Tibial nerve (tissue), 3 donors: ENCODE data around the gene CAPN8.

Source experiments
- POLR2A ChIP-seq, 2 donors: fragments of 450-650 bp; IDR thresholded peaks; one replicate each; pipeline ENCODE4 v1.6.1; 2017; ENCODE audit warnings: antibody characterized with exemption in 2 of 2, mild to moderate bottlenecking in 2 of 2, moderate library complexity in 2 of 2
- TF ChIP-seq, protein P1 (sequence below), 5 experiments: fragments of 200-600 bp in 3 of 5; fragments of 450-650 bp in 2 of 5; sonication (generic) in 3 of 5; IDR thresholded peaks; one replicate each; pipeline ENCODE4 v1.5.1; 2016 to 2019; ENCODE audit warnings: antibody characterized with exemption in 5 of 5, mild to moderate bottlenecking in 3 of 5, moderate library complexity in 2 of 5

DNA sequence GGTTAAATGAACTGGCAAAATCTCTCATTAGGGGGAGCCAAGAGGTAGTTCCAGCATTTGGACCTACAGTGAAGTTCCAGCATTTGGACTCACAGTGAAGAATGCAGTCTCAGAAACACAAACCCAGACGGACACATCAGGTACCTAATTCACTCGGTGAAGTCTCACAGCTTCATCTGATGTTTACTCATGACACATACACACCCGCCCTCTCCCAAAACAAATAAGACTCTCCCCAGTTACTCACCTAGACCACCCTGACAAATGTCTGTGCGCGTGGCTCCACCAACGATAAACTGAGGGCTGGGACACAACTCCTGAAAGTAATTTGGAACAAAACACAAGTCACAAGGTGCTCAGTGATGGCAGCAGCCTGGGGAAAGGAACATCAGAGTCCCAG lies 11.4 kb downstream of the CAPN8 start:
- TF ChIP-seq, protein P1, sequence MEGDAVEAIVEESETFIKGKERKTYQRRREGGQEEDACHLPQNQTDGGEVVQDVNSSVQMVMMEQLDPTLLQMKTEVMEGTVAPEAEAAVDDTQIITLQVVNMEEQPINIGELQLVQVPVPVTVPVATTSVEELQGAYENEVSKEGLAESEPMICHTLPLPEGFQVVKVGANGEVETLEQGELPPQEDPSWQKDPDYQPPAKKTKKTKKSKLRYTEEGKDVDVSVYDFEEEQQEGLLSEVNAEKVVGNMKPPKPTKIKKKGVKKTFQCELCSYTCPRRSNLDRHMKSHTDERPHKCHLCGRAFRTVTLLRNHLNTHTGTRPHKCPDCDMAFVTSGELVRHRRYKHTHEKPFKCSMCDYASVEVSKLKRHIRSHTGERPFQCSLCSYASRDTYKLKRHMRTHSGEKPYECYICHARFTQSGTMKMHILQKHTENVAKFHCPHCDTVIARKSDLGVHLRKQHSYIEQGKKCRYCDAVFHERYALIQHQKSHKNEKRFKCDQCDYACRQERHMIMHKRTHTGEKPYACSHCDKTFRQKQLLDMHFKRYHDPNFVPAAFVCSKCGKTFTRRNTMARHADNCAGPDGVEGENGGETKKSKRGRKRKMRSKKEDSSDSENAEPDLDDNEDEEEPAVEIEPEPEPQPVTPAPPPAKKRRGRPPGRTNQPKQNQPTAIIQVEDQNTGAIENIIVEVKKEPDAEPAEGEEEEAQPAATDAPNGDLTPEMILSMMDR (IDR thresholded peaks at IDR 0.05), result no peak
- no peak for TF ChIP-seq POLR2A (IDR thresholded peaks at IDR 0.05)
